ENCODE data around the gene TOM1.

TOM1 gene

DNA sequence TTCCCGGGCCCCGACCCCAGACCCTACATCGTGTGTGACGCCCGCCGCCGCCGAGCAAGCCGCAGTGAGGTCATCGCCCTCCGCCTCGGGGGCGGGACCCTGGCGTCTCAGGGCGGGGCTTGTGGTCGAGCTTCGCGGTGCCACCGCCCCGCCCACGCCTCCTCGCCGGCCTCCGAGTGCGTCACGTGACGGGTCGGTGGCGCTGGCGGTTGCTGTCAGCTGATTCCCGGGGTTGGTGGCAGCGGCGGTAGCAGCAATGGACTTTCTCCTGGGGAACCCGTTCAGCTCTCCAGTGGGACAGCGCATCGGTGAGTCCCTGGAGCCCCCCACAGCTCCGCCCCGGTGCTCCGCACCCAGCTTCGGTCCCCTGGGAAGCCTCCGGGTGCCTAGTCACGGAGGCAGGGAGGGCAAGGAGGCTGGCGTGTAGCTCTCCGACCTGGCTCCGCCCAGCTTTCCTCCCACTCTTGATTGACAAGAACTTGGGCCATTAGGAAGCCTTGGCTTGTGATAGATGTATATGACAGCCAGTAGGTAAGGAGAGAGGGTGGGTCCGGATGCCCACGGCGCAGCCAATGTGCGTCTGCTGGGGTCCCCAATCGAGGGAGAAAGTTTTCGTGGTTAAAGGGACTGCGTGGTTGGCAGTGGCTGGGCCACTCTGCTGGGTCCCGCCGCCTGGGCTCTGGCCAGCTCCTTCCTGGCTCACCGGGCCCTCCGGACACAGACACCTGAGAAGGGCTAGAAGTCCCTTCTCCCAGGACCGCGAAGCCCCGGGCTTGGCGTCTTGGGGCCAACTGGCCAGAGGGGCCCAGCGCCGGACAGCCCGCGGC lies at the start of gene TOM1:
TOM1 (plus strand) TSS at position 222 of the 827 bp plus-strand sequence; CDS start at position 257, 35 bp downstream.
- DNase-seq (ENCODE audit: low spot score): peak; percentile 99

DNA sequence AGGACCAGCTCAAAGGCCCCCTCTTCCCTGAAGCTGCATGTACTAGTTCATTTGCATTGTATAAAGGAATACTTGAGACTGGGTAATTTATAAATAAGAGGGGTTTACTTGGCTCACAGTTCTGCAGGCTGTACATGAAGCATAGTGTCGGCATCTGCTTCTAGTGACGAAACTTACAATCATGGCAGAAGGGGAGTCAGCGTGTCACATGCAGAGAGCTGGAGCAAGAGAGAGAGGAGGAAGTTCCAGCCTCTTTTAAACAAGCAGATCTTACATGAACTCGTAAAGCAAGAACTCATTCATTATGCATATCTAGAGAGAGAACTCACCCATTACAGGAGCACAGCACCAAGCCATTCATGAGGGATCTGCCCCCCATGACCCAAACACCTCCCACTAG lies 49.5 kb upstream of the TOM1 start:
- DNase-seq (ENCODE audit: low spot score): no peak

DNA sequence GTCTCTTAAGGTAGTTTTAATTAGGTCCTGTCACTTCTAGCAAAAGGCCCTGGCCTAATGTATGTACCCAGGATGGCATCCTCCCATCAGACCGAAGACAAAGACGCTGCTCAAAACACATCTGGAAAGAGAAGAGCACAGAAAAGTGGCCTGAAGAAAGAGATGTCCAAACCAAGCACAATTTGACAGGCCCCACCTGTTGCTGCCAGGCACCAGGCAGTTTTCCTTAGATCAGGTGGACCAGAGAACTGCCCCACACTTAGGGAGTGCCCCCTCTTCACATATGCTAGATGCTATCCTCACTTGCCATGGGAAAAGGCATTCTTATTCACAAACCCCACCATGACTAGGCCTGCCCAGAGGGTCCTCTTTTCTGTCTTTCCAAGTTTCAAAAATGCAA lies 45.7 kb upstream of the TOM1 start:
- no peak for DNase-seq (ENCODE audit: low spot score)

DNA sequence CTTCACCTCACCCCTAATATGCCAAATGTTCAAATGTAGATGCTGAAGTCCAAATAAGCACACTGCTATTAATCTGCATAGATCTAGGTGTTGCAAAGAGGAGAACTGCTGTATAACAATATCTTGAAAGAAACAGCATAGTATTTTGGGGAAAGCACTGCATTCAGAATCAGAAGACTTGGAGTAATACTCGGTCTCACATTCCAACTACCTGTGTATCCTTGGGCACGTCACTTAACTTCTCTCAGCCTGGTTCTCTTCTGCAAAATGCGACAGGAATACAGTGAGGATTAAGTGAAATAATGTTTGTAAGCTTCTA lies 42.7 kb upstream of the TOM1 start:
- no peak for DNase-seq (ENCODE audit: low spot score)

DNA sequence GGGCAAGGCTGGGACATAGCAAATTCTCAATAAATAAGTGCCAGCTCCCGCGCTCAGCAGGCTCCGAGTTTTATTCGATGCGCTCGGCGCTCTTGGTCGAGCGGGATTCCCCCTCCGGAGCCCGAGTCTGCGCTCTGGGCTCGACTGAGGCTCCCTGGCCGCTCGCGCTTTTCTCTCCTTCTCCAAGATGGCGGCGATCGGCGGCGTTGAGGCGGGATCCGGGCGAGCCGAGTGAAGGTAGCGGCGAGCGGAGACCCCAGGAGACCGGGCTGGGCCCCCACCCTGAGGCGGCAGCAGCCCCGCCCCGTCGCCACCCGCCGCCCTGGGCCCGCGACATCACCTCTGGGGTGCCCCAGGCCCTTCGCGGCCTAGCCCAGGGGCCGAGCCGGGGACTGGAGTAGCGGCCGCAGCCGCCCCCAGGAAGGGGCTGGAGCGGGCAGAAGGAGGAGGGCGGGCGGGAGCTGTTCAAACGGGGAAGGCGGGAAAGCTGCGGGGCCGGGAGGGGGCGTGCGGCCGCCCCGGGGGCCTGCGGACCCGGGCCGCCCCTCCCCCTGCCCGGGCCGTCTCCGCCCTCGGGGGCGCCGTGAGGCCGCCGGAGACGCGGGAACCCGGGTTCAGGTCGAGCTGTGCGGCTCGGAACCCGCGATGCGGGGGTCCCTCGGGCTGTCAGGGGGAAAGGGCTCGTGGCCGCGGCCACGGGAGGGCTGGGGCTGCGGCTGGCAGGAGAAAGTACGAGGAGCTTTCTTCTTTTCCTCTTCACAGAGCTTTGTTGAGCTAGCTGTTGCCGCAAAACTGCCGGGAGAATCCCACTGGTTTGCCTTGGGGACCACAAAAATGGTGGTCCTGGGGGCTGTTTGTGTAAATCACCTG lies 42.1 kb upstream of the TOM1 start, which contains the start of gene HMGXB4:
HMGXB4 (plus strand) TSS at position 173 of the 870 bp plus-strand sequence. CDS start 4,898 bp downstream, outside the sequence.
- DNase-seq (ENCODE audit: low spot score): peak; percentile 85

DNA sequence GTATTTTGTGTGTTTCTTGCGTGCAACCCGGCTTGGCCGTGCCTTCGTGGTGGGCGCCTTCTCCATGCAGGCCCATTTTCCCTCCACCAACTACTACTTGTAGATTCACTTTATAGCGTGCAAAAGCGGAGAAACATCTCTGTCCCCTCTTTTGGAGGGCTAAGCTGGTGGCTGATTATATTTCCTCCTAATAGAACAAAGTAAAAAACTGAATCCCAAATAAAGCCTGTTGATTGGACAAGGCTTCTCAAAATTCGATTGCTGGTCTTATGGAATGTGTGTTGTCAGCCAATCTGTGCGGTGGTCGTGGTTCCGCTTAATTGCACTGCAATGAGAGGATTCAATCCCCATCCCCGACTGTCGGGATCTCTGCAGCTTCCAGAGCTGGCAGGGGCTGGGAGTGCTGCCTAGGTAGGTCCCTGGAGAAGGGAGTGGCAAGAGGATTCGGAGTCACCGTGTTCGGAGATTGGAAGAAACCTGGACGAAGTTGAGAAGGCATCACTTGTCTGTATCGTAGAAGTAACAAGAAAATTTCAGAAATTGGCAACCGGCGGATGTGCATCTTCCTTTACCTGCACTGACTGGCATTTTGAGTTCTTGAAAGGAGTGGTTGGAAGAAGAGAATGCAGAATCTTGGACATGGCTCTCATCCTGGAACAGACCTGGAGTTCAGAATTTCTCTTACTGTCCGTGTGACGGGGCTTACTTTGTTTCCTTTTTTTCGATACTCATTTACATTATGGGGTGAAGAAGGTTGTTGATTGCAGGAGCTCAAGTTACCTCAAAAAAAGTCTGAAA lies 41.3 kb upstream of the TOM1 start:
- DNase-seq (ENCODE audit: low spot score): peak; percentile 26

DNA sequence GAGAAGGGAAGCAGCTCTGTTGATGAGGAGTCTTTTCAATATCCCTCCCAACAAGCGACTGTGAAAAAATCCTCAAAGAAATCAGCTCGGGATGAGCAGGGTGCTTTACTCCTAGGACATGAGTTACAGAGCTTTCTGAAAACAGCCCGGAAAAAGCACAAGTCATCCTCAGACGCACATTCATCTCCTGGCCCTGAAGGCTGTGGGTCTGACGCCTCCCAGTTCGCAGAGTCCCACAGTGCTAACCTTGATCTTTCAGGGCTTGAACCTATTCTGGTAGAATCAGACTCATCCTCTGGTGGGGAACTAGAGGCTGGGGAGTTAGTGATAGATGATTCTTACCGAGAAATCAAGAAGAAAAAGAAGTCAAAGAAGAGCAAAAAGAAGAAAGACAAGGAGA lies 34.7 kb upstream of the TOM1 start:
- DNase-seq (ENCODE audit: low spot score): no peak

DNA sequence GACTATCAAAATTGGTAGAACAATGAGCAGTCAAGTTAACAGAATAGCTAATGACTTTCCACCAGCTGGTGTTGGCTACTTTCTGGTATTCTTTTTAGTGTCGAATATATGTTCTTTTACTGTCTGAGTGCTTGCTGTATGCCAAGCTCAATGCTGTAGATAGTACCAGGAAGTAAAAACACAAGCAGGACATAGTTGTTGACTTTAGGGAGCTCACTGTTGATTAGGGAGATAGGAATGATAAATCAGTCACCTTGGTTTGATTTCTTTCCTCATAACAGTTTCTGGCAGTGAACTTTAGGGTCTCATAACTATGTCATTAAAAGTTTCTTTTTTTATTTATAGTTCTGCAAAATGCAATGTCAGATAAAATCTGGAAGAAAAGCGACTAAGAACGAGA lies 33.4 kb upstream of the TOM1 start:
- peak; percentile 15 for DNase-seq (ENCODE audit: low spot score)

DNA sequence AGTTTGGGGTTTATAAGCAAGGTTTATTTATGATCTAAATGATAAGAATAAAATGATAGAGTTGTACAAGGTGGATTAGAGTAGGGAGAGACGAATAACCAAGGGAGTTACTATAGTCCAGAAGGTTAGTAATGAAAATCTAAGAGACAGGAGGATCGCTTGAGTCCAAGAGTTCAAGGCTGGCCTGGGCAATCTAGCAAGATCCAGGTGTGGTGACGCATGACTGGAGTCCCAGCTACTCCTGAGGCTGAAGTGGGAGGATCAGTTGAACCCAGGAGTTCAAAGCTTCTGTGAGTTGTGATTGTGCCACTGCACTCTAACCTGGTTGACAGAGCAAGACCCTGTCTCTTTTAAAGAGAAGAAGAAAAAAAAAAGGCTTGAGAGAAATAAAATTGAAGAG lies 30.1 kb upstream of the TOM1 start:
- DNase-seq (ENCODE audit: low spot score): no peak

DNA sequence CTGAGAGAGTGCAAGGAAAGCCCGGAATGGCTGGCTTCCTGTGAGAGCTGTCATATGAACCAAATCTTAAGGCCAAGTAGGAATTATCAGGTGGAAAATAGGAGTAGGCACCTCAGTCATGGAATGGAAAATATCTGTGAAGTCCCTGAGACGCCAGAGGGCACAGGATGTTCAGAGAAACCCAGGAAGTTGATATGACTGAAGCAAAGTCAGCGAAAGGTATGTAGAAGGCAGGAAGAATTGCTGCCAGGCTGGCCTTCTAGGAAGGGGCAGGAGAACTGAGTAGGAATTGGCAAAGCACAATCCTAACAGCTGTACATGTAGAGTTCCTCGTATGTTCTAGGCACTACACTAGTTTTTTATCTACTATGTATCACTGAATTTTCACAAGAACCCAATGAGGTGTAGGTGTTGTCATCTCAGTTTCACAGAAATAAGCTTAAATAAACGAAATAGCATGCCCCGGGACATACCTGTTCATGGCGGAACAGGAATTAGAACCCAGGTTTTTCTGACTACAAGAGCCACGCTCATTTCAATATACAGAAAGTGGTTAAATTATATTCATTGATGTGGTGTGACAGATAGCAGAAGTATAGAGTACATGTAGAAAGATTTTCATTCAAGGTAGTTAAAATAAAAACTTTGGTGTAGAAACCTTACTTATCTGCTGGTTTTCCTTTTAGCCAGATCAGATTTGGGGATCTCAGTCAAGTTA lies 25.4 kb upstream of the TOM1 start:
- DNase-seq (ENCODE audit: low spot score): peak; percentile 13

DNA sequence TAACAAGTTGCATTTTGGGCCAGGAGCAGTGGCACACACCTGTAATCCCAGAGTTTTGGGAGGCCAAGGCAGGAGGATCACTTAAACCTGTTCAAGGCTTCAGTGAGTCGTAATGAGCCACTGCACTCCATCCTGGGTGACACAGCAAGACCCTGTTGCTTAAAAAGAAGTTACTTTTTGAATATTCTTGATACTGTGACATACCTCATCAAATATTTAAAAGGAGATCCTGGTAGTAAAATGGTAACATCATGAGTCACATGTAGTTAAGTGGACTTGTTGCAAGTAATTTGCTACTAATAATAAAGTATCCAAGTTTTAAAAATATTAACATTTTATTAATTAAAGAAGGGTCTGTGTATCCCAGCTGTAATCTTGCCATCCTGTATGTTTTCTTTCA lies 24.1 kb upstream of the TOM1 start:
- DNase-seq (ENCODE audit: low spot score): peak; percentile 82

DNA sequence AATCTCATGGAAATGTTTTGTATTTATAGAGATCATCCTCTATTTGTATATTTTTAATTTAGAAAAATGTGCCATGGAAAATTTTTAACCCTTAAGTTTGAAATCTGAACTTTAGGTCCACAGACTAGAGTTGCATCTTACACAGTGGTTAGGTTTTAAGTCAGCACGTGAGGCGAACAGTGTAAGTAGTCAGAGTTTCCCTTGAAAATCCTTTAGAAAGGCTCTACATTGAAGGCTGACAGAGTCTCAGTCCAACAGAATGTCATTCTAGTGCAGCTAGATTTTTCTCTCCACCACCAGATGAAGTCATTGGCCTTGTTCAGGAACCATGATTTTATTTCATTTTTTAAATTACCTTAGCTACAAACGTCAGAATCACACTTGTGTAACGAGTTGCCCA lies 23.7 kb upstream of the TOM1 start:
- no peak for DNase-seq (ENCODE audit: low spot score)

DNA sequence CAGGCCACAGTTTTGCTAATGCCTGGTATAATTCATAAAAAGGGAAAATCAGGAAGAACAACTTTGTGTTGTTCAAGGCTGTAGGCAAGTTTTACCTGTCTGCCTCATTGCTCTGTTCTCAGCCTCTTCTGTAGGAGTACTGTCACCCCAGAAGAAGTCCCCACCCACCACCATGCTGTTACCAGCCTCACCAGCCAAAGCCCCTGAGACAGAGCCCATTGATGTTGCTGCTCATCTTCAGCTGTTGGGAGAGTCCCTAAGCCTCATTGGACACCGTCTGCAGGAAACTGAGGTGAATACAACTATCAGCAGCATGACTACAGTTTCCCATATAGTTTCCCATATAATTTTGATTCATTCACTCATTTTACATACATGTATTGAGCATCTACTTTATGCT lies 11.6 kb upstream of the TOM1 start:
- DNase-seq (ENCODE audit: low spot score): no peak

DNA sequence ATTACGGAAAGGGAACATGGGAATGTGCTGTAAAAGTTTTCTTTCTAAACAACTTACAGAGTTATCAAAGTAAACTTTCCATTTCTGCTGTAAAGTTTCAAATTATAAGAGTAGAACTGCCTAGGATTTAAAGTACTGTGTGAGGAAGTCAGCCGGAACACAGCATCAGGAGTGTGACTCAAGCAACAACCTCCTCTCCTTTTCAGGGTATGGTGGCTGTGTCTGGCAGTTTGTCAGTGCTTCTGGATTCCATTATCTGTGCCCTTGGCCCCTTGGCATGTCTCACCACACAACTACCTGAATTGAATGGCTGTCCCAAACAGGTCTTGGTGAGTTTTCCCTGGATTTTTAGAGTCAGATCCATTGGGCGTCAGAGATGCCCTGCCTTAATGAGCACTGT lies 6.9 kb upstream of the TOM1 start:
- peak; percentile 56 for DNase-seq (ENCODE audit: low spot score)

DNA sequence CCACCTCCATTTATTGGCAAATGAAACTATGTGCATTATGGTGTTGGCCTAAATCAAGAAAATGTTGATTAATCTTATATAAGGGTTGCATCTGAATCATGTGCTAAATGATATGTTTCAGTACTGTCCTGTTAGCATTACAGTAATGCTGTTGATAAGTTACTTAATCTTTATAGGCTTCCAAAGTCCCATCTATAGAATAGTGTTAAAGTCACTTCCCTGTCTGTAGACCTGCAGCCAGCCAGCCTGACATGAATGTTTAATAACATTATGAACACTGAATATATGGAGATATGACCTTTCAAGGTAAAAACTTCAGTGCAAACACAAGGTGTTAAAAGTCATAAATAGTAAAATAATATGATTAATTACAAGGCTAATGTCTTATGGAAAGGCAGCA lies 3.6 kb upstream of the TOM1 start:
- DNase-seq (ENCODE audit: low spot score): no peak

DNA sequence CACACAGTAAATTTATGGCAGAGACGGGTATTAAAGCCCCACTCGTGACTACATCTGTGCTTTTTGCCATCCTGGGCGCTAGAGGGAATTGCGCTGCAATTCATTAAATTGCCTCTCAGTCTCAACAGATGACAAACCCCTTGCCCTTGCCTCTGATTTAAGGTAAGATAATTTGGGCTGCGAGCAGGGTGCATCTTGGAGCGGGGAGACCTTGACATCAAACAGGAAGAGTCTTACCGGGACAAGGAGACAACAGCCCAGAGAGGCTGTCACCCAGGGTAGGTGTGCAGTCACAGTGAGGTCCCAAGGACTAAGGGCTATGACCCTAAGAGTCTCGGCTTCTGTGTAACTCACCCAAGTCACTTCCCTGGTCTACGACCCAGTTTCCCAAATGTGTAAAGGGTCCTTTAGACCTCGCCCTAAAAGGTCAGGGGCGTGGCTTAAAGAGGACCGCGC lies 449 bp upstream of the TOM1 start:
- peak; percentile 14 for DNase-seq (ENCODE audit: low spot score)

DNA sequence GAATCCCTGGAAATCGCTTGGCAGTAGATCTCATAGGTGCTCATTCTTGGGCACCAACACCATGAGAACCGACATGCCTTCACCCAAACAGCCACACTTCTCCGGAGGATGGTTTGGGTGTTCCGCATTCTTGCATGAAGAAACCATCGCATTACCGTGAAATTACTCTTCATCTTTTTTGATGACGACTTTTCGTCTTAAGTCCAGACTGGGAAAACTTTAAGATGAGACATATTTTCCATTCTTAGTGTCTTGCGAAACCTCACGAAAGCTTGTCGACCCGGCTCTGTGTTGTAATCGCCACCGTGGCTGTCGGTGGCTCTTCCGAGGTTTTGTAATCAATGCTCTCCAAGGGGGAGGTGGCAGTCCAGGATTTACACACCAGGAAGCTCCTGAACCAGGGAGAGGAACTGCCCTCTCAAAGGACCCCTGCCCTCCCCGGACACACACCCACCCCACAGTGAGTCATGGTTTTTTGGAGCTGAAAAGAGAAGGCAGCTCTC lies 1.7 kb downstream of the TOM1 start:
- DNase-seq (ENCODE audit: low spot score): peak; percentile 56

DNA sequence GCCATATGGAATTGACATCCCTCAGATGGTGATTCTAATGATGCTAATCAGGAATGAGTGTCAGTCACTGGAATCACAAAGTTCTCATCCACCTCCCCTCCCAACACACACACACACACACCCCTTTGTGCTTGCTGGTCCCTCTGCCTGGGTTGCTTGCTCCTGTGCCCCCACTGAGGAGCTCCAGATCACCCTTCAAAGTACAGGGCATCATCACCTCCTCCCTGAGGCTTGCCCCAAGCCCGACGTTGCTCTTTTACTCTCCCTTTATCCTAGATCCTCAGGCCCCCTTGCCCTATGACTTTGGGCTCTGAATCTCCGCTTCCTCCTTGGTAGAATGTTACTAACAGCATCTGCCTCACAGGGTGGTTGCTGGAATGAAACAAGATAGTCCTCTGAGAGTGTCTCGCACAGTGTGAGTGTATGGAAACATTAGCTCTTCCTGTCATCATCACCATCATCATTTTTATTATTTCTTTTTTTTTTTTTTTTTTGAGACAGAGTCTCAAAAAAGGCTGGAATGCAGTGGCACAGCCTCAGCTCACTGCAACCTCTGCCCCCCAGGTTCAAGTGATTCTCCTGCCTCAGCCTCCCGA lies 3.4 kb downstream of the TOM1 start:
- no peak for DNase-seq (ENCODE audit: low spot score)

DNA sequence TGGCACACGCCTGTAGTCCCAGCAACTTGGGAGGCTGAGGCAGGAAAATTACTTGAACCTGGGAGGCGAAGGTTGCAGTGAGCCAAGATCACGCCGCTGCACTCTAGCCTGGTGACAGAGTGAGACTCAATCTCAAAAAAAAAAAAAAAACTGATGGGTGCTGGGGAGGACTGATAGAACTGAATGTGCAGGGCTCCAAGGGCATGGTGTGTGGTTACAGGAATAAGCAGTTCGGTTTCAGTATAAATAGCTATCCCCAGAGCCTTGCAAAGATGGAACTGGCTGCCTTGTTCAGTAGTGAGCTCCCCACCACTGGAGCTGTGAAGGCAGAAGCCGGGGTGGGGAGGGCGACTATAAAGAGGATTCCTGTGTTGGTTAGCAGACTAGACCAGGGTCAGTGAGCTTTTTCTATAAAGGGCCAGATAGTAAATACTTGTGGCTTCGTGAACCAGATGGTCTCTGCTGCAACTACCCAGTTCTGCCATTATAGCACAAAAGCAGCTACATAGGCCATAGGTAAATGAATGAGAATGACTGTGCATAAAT lies 5.9 kb downstream of the TOM1 start:
- no peak for DNase-seq (ENCODE audit: low spot score)

DNA sequence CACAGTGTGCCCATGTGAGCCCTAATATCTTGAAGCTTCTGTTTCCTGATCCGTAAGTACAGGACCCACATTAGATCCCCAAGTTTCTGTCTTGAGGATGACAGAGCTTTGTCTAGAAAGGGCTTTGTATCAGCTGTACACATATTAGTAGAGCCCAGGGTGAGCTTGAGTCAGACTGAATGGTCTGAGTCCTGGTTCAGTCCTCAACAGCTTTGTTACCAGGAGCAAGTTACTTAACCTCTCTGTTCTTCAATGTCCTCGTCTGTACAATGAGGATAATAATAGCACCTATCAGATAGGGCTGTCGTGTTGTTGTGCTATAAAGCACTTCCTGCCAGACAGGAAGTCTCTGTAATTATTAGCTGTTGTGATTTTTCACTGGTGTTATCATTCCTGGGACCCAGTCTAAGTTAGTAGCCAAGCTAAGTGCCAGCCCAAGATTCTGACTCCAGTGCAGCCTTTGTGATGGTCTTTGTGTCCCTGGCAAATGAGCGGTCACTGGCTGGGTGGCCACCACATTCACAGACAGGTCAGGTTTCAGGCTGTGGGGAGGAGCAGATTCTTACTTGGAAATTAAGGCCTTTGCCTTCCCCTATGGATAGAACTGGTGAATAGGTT lies 6.8 kb downstream of the TOM1 start:
- DNase-seq (ENCODE audit: low spot score): peak; percentile 53

All from kidney tubule cell (primary cell).